ENCODE results near the gene GLDC.
"Not testable (repeated sequence)": the region's sequence is repeated elsewhere in the genome, so short reads cannot be mapped to it uniquely, and the experiment has no call there.

GLDC gene

DNA sequence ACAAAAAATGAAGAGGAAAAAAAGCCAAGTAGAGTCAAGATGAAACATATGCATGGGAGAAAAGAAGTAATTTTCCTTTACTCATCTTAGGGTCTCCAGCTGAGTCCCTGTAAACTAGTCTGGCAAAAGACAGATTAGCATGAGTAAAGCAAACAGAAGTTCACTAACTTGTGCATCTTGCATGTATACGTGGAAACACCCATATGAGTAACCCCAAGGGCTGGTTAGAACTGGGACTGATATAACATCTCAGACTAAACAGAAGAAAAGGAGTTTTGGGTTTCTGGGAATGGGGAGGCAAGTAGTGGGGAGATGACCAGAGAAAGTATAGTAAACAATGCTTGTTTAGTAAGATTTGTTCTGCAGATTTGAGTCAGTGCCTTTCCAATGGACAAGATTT is 20.1 kb upstream of the GLDC start:
- in situ Hi-C loops (cut with HindIII; ENCODE audit: low sequenced_read_pairs): no loop called here

DNA sequence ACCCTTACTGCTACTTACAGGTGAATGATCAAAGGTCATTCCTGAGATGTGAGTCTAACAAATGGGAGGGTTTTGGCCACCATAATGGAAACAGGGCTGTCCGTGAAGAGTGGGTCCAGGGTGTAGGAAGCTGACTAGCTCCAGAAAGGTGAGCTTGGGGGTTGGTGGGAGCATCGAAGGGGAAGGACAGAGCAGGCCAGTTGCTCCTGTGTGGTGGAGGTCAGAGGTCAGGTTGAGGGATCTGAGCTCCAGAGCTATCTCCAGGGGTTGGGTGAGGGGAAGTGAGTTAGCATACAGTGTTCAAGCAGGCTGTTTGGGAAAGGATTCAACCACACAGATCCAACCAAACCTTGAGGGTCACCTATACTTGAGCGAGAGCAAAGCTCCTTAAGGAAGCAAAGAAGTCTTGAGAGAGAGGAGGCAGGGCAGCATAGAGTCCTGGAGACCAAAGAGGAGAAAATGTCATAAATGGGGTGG is 18.7 kb upstream of the GLDC start:
- in situ Hi-C loops (cut with HindIII; ENCODE audit: low sequenced_read_pairs): no loop called here

DNA sequence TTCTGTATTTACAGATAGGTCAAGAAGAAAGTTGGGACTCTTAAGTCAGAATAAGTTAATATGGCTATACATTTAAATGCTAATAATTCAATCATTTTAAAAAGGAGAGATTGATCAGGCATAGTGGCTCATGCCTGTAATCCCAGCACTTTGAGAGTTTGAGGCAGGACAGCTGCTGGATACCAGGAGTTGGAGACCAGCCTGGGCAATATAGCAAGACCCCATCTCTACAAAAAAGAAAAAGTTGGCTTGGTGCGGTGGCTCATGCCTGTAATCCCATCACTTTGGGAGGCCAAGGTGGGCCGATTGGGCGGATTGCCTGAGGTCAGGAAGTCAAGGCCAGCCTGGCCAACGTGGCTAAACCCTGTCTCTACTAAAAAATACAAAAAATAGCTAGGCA is 15.0 kb upstream of the GLDC start:
- in situ Hi-C loops (cut with HindIII; ENCODE audit: low sequenced_read_pairs): no loop called here

DNA sequence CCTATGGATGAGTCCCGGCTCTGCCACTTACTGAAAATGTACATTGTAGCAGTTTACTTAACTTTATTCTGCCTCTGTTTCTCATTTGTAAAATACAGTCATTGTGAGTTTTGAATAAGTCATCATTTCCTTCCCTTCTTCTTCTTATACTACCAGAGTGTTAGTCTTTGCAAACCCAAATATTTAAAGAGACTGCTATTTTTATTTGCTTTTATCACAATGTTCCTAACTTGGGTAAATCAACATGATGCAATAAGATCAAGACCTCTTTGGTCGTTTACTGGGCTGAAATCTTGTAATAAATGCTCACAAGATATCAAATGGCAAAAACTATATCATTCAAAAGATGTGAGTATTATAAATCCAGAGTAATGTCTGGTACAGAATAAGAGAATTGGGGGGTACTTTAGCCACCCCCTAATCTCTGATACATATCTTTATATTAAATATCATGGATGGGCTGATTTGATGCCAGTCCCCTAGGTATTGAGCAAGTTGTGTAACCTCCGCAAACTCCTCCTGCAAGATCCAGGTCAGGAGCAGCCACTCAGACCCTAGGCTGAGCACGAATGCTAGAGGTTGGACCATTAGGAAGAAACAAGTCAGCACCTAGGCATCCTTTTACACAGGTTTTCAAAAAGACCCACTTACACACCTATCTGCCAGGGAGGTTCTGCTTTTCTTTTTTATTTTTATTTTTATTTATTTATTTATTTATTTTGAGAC is 13.3 kb upstream of the GLDC start:
- in situ Hi-C loops (cut with HindIII; ENCODE audit: low sequenced_read_pairs): no loop called here

DNA sequence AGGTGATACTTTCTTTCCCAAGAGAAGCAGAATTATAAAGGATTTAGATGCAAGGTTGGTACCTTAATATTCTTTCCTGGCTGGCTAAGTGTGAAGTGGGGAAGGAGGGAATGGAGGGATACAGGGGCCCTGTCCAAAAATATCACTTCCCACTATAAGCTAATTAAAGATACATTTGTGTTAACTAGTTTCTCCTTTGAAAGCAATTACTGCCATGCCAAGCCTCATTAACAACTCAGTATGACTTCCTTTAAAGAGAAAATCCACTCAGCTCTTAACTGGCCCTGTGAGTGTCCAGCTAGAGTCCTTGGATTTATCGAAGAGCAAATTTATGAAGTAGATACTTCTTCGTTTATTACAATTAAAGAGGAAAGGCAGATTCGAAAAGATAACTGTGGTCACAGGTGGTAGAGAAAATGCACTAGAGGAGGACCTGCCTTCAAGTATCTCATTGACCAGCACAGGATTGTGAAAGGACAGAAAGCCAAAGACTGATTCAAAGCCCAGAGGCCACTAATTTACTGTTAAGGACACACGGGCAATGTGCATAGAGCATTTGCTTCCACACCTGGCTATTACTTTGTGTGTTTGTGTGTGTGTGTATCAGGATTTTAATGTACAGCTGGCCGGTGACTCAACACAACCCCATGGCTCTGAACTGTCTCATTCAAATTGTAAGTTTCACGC is 11.2 kb upstream of the GLDC start:
- in situ Hi-C loops (cut with HindIII; ENCODE audit: low sequenced_read_pairs): no loop called here

DNA sequence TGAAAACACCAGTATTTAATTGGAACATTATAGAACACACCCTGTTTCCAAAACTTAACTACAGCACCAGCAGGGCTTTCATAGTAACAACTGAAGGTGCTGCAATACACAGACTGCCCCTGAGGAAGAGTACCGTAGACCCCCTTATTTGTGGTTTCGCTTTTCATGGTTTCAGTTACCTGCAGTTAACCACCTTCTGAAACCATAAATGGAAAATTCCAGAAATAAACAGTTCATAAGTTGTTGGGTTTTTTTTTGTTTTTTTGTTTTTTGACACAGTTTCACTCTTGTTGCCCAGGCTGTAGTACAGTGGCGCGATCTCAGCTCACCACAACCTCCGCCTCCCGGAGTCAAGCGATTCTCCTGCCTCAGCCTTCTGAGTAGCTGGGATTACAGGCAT is 9.5 kb upstream of the GLDC start:
- in situ Hi-C loops (cut with HindIII; ENCODE audit: low sequenced_read_pairs): no loop called here

DNA sequence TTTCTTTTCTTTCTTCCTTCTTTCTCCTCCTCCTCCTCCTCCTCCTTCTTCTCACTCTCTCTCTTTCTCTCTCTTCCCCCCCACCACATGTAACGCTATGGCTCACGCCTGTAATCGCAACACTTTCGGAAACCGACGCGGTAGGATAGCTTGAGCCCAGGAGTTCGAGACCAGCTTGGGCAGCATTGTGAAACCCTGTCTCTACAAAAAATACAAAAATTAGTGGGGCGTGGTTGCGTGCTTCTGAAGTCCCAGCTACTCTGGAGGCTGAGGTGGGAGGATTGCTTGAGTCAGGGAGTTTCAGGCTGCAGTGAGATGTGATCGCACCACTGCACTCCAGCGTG is 736 bp upstream of the GLDC start:
- in situ Hi-C loops (cut with HindIII; ENCODE audit: low sequenced_read_pairs): no loop called here

DNA sequence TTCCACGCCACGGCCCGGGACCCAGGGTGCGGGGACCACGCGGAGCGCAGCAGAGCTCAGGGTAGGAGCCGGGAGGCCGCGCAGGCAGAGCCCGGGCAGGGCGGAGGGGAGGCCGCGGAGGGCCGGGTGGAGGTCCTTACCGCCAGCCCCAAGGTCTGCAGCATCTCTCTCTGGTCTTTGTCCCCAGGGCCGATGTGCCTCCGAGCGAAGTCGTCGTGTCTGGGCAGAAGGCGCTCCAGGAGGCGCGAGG is 499 bp downstream of the GLDC start:
- in situ Hi-C loops (cut with HindIII; ENCODE audit: low sequenced_read_pairs): not testable (repeated sequence)

DNA sequence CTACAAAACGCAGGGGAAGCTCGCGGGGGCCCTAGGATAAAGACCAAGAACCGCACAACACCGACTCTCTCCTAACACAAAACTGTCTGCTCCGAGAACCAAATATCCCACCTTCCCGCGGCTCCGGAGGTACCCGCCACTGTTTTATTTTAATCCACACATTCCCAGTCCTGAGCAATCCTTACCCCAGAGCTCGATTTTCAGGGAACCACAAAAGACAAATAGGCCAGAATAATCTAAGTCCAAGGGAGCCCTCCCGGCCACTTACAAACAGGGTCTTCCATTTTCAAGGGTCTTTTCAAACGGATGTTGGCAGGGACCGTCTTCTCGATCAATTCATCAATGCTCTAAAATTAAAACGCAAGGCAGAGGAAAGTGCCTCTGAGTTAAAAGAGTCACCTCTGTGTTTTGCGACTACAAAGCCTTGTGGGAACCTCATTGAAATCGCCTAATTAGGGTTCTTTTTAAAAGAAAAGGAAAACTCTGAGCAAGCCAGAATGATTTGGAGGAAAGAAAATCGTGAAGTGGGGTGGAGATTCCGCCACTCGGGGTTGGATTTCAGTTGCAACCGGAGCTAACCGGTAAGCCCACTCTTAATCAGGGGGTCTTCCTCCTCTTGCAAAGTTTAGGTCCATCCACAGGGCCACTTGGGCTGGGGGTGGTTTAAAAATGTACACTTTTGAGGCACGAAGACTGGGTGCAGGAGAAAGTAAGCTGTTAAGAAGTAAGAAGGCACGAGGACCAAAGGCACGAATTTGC is 1.0 kb downstream of the GLDC start:
- in situ Hi-C loops (cut with HindIII; ENCODE audit: low sequenced_read_pairs): no loop called here

DNA sequence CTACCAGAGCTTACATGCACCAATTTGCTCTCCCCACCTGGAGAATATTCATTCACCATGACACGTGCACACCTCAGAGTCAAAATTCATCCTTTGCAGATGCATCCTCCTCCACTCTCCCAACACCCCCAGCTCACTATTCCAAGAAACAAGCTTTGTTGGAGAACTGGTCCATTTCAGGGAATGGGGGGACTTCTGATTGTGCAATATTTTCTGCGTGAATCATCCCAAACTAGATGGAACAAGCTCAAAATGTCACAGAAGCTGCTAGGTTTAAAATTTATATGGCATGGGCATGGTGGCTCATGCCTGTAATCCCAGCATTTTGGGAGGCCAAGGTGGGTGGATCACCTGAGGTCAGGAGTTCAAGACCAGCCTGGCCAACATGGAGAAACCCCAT is 3.6 kb downstream of the GLDC start:
- in situ Hi-C loops (cut with HindIII; ENCODE audit: low sequenced_read_pairs): no loop called here

DNA sequence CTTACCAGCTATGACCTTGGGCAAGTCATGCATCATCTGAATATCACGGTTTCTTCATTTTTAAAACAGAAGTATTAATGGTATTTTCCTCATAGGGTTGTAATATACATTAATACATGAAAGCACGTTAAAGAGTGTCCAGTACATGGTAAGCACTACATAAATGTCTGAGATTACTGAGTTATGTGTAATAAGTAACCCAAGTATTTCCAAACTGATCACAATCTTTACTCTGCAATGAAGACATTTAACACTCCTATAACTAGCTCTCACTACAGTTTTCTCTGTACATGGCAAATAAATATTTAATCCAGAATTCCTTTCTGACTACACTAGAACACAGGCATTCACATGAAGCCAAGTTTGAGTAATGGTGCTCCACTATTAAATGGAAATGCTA is 4.0 kb downstream of the GLDC start:
- in situ Hi-C loops (cut with HindIII; ENCODE audit: low sequenced_read_pairs): no loop called here

DNA sequence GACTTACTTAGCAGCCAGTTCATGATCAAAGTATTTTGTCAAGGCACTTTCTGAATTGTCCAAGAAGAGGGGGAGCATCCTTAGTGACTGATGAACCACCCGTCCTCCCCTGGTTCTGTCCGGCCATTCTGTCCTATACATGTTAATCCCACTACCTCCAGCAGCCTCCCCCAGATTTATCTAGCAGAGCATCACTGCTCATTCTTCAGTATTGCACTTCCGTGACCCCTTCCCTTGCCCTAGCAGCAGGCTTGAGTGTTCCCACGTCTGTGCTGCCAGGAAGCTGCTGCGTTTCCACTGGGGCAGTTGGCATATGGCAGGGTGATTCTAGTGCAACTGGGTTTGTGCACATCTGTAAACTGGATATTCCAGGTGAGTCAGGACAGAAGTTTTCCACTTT is 4.5 kb downstream of the GLDC start:
- in situ Hi-C loops (cut with HindIII; ENCODE audit: low sequenced_read_pairs): no loop called here

DNA sequence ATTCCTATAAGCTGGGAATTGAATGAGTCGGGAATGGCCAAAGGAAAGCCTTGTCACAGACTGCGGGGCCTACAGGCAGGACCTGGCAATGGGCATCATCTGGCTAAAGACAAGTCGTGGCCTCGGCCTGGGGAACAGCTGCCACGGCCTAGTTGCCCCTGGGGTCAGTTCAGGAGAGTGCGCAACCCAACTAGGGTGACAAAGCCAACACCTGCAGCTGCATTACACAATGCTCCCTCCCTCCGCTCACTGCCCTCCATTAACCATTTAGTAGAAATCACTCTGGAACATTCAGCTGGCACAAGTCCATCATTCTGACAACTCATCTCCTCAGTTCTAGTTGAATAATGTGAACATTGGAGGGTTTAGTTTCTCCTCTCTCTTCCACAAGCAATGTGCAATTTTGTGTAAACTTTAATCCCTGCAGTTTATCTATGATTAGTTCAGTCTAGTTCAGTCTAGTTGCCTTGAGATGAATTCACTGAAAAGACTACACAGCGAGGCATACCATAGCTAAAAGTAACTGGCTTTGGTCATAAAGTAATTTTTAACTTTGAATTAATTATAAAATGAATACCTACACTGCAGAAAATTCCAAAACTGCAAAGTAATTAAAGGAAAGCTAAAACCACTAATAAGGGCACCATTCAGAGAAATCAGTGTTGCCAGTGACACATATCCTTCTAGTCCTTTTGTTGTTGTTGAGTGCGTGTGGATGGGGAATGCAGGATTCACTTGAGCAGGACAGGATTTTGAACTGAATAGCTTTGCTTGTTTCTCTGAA is 5.1 kb downstream of the GLDC start:
- in situ Hi-C loops (cut with HindIII; ENCODE audit: low sequenced_read_pairs): no loop called here

DNA sequence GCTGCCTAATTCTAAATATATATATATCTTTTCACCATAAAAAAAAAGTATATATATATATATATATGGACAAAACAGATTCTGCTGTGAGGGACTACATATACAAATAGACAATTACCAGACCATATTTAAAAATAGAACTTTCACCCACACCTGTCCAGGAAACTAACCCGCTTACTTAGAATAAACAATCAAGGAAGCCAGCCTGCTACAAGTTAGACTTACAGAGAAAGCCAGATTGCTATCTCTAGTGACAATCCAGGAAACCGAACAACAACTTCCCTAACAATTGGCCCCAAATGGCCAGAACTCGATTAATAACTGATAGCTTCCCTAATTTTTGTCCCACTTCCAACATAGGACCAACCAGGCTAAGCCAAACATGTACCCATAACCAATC is 5.9 kb downstream of the GLDC start:
- in situ Hi-C loops (cut with HindIII; ENCODE audit: low sequenced_read_pairs): no loop called here

DNA sequence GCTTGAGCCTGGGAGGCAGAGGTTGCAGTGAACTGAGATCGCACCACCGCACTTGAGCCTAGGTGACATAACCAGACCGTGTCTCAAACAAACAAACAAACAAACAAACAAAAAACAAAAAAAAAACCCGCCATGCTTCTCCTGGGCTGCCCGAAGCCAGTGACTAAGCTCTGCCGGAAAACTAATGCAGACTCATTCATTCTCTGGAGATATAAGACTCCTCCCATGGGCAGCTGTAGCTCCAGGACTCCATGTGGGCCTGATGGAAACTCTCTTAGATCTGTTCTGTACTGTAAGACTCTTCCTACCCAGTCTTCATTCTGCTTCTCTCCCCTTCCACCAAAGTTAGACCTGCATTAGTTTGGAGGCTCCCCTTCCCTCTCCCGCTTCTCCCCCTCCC is 11.1 kb downstream of the GLDC start:
- in situ Hi-C loops (cut with HindIII; ENCODE audit: low sequenced_read_pairs): no loop called here

DNA sequence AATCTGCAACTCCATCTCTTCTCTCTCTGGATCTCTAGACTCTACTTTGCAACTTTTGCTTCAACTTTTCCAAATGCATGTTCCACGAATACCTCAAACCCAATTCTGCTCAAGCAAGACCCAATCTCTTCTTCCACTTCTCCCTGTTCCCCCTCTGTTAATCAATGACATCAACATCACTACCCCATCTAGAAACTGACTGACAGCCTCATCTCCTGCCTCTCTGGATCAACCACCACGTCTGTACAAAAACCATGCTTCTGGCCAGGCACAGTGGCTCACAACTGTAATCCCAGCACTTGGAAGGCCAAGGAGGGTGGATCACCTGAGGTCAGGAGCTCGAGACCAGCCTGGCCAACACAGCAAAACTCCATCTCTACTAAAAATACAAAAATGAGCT is 12.2 kb downstream of the GLDC start:
- in situ Hi-C loops (cut with HindIII; ENCODE audit: low sequenced_read_pairs): no loop called here

DNA sequence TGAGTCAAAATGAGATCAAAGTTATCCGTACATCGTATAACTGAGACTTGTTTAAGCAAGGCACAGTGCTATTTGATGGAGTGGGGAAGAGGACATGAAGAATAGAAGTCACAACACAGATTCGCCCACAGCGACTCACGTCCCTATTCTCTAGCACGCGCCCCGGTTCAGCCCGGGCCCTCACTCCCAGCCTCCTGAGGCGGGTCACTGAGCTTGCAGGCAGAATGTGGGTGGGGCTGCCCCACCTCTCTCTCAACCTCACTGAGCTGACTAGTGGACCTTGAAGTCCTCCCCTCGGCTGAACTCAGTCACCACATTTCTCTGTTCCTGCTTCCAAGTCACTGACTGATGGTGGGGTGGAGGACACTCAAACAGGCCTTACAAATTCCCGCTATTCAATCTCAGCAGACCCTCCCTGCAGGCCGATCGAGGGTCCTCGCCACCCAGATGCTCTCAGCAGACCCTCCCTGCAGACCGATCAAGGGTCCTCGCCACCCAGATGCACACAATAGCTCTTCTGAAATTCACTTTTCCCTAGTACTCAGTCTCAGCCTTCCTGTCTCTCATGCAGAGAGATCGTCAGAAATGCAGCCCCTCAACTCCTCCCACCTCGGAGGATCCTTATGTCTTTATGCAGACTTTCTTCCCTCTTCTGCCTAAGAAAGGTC is 12.9 kb downstream of the GLDC start:
- in situ Hi-C loops (cut with HindIII; ENCODE audit: low sequenced_read_pairs): no loop called here

DNA sequence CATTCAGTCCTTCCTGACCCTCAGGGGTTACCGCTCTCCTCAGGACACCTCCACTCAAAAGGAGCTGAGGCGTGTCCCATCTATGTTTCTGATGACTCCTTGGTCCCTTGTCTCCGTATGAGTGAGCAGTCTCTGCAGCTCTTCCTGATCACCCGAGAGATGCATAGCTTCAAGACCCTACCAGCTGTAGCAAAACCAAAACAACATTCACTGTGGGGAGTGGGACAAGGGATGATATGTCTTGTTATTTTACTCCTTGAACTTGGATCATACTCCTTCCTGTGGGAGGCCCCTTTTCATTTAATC is 14.4 kb downstream of the GLDC start:
- in situ Hi-C loops (cut with HindIII; ENCODE audit: low sequenced_read_pairs): no loop called here

DNA sequence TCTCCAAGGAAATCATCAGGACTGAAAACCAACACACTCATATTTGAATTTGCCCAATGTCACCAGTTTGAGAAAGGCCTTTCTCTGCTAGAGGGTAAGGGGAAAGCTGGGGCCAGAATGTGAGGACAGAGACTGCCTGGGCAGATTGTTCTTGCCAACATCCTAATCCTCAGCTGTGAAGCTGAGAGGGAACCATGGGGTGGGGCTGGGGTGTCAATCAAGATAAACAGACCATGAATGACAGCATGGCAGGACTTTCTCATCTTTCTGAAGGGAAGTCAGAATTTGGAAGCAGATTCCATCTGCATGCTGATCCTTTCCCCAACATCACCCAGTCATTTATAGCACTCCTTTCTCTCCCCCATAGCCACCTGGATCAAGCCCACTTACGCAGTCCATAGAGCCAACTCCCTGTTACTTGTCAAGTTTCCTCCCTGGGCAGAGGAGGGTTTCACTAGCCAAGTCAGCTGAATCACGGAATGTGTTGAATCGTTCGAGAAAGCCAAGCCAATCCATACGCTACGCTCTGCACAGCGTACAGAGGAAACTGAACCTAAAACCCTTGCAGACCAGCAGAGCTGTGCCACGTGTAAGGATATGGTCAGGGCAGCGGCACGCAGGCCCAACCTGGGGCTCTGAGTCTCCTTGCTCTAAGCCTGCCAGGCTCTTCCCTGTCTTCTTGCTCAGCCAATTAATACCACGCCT is 14.9 kb downstream of the GLDC start:
- in situ Hi-C loops (cut with HindIII; ENCODE audit: low sequenced_read_pairs): no loop called here

DNA sequence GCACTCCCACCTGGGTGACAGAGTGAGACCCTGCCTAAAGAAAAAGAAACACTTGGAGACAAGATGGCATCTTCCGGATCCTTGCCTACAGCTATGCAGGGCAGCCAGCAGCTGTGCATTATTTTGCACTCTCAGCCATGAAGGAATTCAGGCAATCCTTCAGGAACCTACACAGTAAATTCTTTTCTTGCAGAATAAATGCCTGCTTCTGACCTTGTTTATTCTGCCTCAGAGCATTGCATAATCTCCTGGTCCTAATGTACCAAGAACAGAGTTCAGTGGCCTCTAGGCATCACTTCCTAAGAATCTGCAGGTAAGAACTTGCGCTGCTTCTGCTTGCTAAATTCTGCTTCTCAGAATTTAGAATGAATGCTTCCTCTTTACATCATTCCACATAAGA is 16.8 kb downstream of the GLDC start:
- in situ Hi-C loops (cut with HindIII; ENCODE audit: low sequenced_read_pairs): no loop called here

DNA sequence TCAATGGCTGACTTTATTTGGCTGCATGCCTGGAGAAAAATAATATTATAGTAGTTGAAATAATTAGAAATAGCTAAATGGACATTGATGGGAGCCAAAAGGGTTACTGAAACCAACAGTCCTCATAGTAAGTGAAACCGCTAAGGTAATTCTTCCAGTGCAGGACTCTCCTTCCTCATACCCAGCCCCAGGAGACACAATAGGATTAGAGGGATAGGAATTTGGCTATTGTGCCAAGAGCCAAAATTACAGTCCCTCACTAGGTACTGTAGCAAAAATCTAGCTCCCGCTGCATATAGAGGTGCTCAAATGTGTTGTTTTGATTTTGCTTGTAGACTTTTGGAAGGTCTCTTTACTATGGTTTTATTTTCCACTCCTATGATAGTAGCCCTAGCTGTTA is 20.2 kb downstream of the GLDC start:
- in situ Hi-C loops (cut with HindIII; ENCODE audit: low sequenced_read_pairs): no loop called here
